Ascending aorta (tissue), 2 donors: Measurements from ENCODE around the gene CLIP1. TPM values are rescaled to one million over a fixed set of nuclear protein-coding genes. Genes with fewer than 3 reads are reported as not detected.
"Not testable (repeated sequence)": the region's sequence is repeated elsewhere in the genome, so short reads cannot be mapped to it uniquely, and the experiment has no call there.

Source experiments
- DNase-seq, 2 donors: peaks; one replicate each; pipeline ENCODE4 v3.0.0-alpha.2; 2019; ENCODE audit warnings: low spot score in 2 of 2
- H3K27ac ChIP-seq, 2 donors: fragments of 200-600 bp; sonication (generic); one replicate each; pipeline ENCODE4 v1.5.1; 2016 to 2017; ENCODE audit warnings: mild to moderate bottlenecking in 1 of 2
- H3K27me3 ChIP-seq: fragments of 200-600 bp; sonication (generic); one replicate; pipeline ENCODE4 v1.5.1; 2017
- H3K36me3 ChIP-seq, 2 donors: fragments of 200-600 bp; sonication (generic); one replicate each; pipeline ENCODE4 v1.5.1; 2016
- H3K4me1 ChIP-seq, 2 donors: fragments of 200-600 bp; sonication (generic); one replicate each; pipeline ENCODE4 v1.5.1; 2016 to 2017; ENCODE audit warnings: mild to moderate bottlenecking in 1 of 2
- H3K4me3 ChIP-seq, 2 donors: fragments of 200-600 bp; sonication (generic); one replicate each; pipeline ENCODE4 v1.5.1; 2016 to 2017; ENCODE audit warnings: mild to moderate bottlenecking in 1 of 2
- H3K9me3 ChIP-seq, 2 donors: fragments of 200-600 bp; sonication (generic); one replicate each; pipeline ENCODE4 v1.5.1; 2016
- CTCF ChIP-seq, 3 experiments: fragments of 200-600 bp in 2 of 3; fragments of 450-650 bp in 1 of 3; sonication (generic) in 2 of 3; IDR thresholded peaks; one replicate each; pipeline ENCODE4 v1.5.1; 2016 to 2019; ENCODE audit warnings: antibody characterized with exemption in 3 of 3, mild to moderate bottlenecking in 1 of 3, moderate library complexity in 1 of 3
- intact Hi-C: fragments of 100-400 bp; cut with DNase I; formaldehyde crosslinking; loops from one replicate; pipeline ENCODE4 v1.15.1; 2023
- total RNA-seq: library from RNA; depleted of rRNA; stranded (reverse); fragments of >200 nt; gene quantifications from one replicate; pipeline ENCODE4 v1.1.0, GENCODE V29; 2016

Gene CLIP1
- total RNA-seq, 1 donor from 2014 or later = 44.7 TPM

- no peak for DNase-seq
- Histone ChIP-seq H3K36me3 (peaks cover 9 to 24% of the 10 kb centered on the region in 2 donors), H3K27ac (peak overlapping the region in 1 of 2 donors; percentile 2), H3K9me3 (no peaks in the 10 kb centered on the region), H3K27me3 (no peaks in the 10 kb centered on the region), H3K4me1 (peaks cover 0 to 20% of the 10 kb centered on the region in 2 donors), H3K4me3 (no peak overlapping the region)
- intact Hi-C loops = no loop called here
- no peak for TF ChIP-seq CTCF (IDR thresholded peaks at IDR 0.05)
Observed at GRCh38 chr12:122366685-122367475, 55.6 kb downstream of the CLIP1 start.

GRCh38 chr12:122365226-122365625 lies 57.2 kb downstream of the CLIP1 start:
- DNase-seq, H3K27ac ChIP-seq: not testable (repeated sequence)

GRCh38 chr12:122363782-122364181 lies 58.7 kb downstream of the CLIP1 start:
- Histone ChIP-seq H3K36me3 (peaks cover 32 to 44% of the 10 kb centered on the region in 2 donors), H3K4me3 (no peak overlapping the region), H3K4me1 (peaks cover 0 to 11% of the 10 kb centered on the region in 2 donors), H3K27me3 (no peaks in the 10 kb centered on the region), H3K9me3 (no peaks in the 10 kb centered on the region), H3K27ac (no peak overlapping the region)
- intact Hi-C loops = no loop called here
- DNase-seq = no peak
- TF ChIP-seq CTCF (IDR thresholded peaks at IDR 0.05) = no peak

More at GRCh38 chr12:122365226-122365625, 57.2 kb downstream of the CLIP1 start:
- H3K27me3 ChIP-seq, H3K9me3 ChIP-seq, intact Hi-C loops, H3K4me3 ChIP-seq: not testable (repeated sequence)
- H3K36me3 ChIP-seq = peaks cover 22 to 34% of the 10 kb centered on the region in 2 donors
- peaks cover 0 to 15% of the 10 kb centered on the region in 2 donors for H3K4me1 ChIP-seq

GRCh38 chr12:122362755-122363154 lies 59.7 kb downstream of the CLIP1 start:
- TF ChIP-seq CTCF (IDR thresholded peaks at IDR 0.05) = no peak
- H3K27me3 ChIP-seq = no peaks in the 10 kb centered on the region
- no peaks in the 10 kb centered on the region for H3K9me3 ChIP-seq
- peaks cover 0 to 2% of the 10 kb centered on the region in 2 donors for H3K4me1 ChIP-seq
- DNase-seq = no peak
- H3K27ac ChIP-seq = no peak overlapping the region
- H3K36me3 ChIP-seq = peaks cover 32 to 44% of the 10 kb centered on the region in 2 donors
- intact Hi-C loops = no loop called here
- no peak overlapping the region for H3K4me3 ChIP-seq

GRCh38 chr12:122358403-122358802 lies 64.1 kb downstream of the CLIP1 start:
- intact Hi-C loops = loop anchor here (10.0 kb wide), 1 partner anchor 94 kb away; the partner anchor contains the start of gene VPS33A
- not testable (repeated sequence) for H3K27ac ChIP-seq, H3K4me1 ChIP-seq, H3K4me3 ChIP-seq, DNase-seq, H3K27me3 ChIP-seq, H3K9me3 ChIP-seq
- peaks cover 57 to 63% of the 10 kb centered on the region in 2 donors for H3K36me3 ChIP-seq

- peaks cover 62 to 64% of the 10 kb centered on the region in 2 donors for H3K36me3 ChIP-seq
- not testable (repeated sequence) for H3K27ac ChIP-seq
Observed at GRCh38 chr12:122357536-122357935, 64.9 kb downstream of the CLIP1 start.

GRCh38 chr12:122356991-122357390 lies 65.5 kb downstream of the CLIP1 start:
- H3K4me1 ChIP-seq, H3K9me3 ChIP-seq, H3K4me3 ChIP-seq, H3K27me3 ChIP-seq, DNase-seq, H3K27ac ChIP-seq: not testable (repeated sequence)
- peaks cover 64 to 68% of the 10 kb centered on the region in 2 donors for H3K36me3 ChIP-seq
- intact Hi-C loops = loop anchor here (10.0 kb wide), 1 partner anchor 92 kb away; the partner anchor contains the start of gene VPS33A

More at GRCh38 chr12:122357536-122357935, 64.9 kb downstream of the CLIP1 start:
- H3K27me3 ChIP-seq, H3K4me3 ChIP-seq, DNase-seq, H3K9me3 ChIP-seq, H3K4me1 ChIP-seq: not testable (repeated sequence)
- intact Hi-C loops = loop anchor here (10.0 kb wide), 1 partner anchor 93 kb away; the partner anchor contains the start of gene VPS33A
